HG02642 (cell line): Measurements from ENCODE around the gene HHAT.

ENCODE experiments used
- ATAC-seq: cut with Tn5 transposase; IDR thresholded peaks from one replicate; pipeline ENCODE4 v1.9.1; 2021; ENCODE audit warnings: mild to moderate bottlenecking; ENCODE audit not compliant: unreplicated experiment, poor library complexity

Gene HHAT

DNA sequence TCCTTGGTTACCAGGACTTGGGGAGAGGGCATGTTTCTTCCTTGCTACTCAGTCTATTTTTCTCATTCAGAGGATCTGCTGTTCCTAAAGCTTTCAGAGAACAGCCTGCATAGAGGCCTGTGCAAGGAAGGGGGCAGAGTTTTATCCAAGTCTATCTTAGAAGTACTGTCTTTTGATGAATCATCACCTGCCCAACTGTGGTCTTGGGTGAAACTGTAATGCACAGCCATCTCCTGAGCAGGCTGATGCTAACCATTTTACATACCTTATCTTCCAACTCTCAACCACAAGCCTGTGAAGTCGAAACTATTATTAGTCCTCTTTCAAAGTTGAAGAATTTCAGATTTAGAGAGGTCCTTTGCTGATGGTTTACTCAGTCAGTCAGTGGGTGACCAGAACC, 368.0 kb downstream of the HHAT start:
- peak; percentile 90 for ATAC-seq

- ATAC-seq = no peak
Measured at GRCh38 chr1:210697185-210697584, 368.5 kb downstream of the HHAT start.

DNA sequence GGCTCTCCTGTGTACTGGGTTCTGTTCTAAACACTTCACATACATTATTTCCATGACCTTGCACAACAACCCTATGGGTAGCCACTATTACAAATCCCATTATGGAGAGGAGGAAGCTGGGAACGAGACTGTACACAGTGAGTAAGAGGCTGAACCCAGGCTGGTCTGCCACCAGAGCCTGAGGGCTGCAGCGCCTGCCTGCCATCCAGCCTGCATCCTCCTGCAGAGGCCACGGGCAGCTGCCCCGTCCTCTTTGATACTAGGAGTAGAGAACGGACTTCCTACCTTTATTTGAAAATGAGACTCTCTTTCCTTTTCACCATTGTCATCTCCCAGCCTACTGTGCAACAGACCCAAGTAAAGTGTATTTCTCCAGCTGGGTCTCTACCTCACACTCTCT, 370.0 kb downstream of the HHAT start:
- no peak for ATAC-seq

GRCh38 chr1:210700083-210700482, 371.4 kb downstream of the HHAT start:
- ATAC-seq = no peak

- ATAC-seq = no peak
Measured at GRCh38 chr1:210700511-210700910, 371.8 kb downstream of the HHAT start.

DNA sequence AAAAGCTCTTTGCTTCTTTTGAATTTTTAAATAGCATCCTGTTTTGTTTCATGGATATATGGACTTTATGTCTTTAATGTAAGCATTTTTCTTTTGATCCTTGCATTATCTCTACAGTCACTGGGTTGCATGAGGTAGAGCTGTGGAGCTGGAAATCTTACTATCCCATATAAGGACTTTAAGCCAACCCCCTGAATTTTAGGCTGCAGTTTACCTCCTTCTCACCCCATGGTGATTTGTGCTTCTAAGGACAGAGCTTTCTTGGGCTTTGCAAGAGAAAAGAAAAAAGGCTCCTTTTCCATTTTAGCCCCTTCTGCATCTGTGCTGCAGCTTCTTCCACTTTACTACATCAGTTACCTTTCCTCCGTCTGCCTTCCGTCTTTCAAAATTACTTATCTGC, 373.8 kb downstream of the HHAT start:
- no peak for ATAC-seq

DNA sequence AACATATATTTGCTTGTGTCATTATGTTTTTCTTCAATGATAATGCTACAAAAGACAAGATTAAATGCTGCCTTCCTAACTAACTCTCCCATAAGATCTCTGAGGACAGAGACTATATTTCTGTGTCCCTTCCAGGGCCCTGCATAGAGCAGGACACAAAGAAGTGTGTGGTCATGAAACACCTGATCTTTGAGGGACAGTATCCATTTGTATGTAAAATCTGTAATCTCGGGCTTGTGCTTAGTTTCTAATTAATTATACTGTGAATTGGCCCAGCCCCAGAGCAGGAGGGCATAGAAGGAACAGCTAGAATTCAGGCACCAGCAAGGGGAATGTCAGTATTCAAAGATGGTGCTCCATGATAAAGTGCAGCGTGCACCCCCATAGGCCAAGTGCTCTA, 374.9 kb downstream of the HHAT start:
- no peak for ATAC-seq

DNA sequence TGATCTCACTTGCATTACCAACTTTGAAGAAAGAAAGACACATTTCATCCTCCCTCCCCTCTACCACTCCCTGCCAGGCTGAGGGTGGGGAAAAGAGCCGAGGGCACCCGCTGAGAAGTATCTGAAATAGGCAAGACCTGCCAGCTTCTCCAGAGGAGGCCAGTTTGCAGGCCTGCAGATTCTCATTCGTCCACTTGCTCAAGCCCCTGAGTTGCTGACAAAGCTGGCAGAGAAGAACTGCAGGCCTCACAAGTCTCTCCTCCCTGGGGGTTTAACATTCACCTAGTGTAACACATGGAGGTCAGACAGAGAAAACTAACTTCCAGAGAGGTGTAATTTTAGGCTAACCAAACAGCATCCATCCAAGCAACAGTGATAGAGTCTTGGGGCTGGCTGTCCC, 376.4 kb downstream of the HHAT start:
- no peak for ATAC-seq

- ATAC-seq = no peak
Measured at GRCh38 chr1:210706246-210706645, 377.5 kb downstream of the HHAT start.

GRCh38 chr1:210707300-210708240, 378.9 kb downstream of the HHAT start:
- no peak for ATAC-seq

- ATAC-seq = no peak
Measured at GRCh38 chr1:210709701-210710100, 381.0 kb downstream of the HHAT start.

DNA sequence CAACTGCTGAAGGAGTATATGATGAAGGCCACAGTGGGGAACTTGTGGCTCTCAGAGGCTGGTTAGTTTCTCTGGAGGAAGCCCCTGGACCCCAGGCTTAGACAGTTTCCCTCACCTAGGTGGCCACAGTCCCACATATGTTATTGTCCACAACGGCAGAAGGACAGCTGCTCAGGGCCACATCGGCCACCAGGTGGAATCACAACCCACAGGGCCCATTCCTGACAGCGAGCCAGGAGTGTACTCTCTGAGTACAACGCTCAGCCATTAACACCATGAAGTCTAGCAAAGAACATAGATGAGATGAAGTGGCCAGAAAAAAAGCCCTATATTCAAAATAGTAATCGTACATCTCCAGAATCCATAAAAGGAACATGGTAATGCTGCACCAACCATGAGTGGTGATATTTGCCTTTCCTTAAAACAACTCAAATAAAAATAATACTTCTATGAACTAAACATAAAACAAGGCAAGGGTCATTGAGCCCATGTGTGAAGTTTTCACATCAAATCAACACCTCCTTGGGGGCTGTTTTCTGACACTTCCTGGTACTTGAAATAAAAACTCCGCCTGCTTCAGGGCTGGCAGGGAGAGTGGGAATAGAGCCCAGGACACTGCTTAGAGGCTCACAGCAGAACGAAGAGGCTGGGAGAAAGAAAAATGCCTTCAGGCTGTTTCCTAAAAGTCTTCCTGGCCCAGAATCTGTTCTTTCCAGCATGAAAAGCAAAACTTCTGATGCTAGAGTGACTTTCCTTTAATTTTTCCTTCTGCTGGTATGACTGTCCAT, 383.3 kb downstream of the HHAT start:
- ATAC-seq = no peak

GRCh38 chr1:210715072-210715471, 386.4 kb downstream of the HHAT start:
- ATAC-seq = no peak

GRCh38 chr1:210722410-210723081, 393.8 kb downstream of the HHAT start:
- ATAC-seq = no peak

- ATAC-seq = no peak
Measured at GRCh38 chr1:210723646-210724045, 394.9 kb downstream of the HHAT start.

GRCh38 chr1:210724768-210725167, 396.1 kb downstream of the HHAT start:
- no peak for ATAC-seq
